AG04450 (cell line): ENCODE results near the gene KCNJ2. TPM values are rescaled to one million over a fixed set of nuclear protein-coding genes. Genes with fewer than 3 reads are reported as not detected.

Experiments used
- CTCF ChIA-PET: fragments of 300-600, 350-600 bp; formaldehyde crosslinking; extraction: SDS; loops from one replicate; lab custom pipeline; 2022; ENCODE audit warnings: antibody characterized with exemption, inconsistent platforms; lab: Charles Lee
- POLR2A ChIA-PET: fragments of 350-600 bp; formaldehyde crosslinking; extraction: SDS; loops from one replicate; lab custom pipeline; 2021; ENCODE audit warnings: antibody characterized with exemption, inconsistent platforms; lab: Yijun Ruan, JAX
- DNase-seq: peaks from one replicate; pipeline ENCODE4 v3.0.0-alpha.2; 2011; ENCODE audit warnings: low read depth, low spot score
- H3K27ac ChIP-seq: one replicate; pipeline ENCODE4 v1.5.1; 2012; ENCODE audit warnings: low read depth, low read length, control low read depth
- H3K27me3 ChIP-seq: one replicate; pipeline ENCODE4 v1.6.0; 2012; ENCODE audit warnings: low read length; ENCODE audit not compliant: control insufficient read depth, insufficient read depth
- H3K4me3 ChIP-seq: 2 replicates; pipeline ENCODE4 v1.5.1; 2011; ENCODE audit warnings: mild to moderate bottlenecking, low read depth, low read length, control low read depth
- H3K9me3 ChIP-seq: 2 replicates; pipeline ENCODE4 v1.5.1; 2012; ENCODE audit warnings: low read length; ENCODE audit not compliant: control insufficient read depth, insufficient read depth
- polyA plus RNA-seq: library from polyadenylated mRNA; depleted of rRNA; stranded (reverse); fragments of >200 nt; gene quantifications from 2 replicates; pipeline ENCODE4 v1.2.3, GENCODE V29; 2011
- TF ChIP-seq, protein P1 (sequence below): IDR thresholded peaks from 2 replicates; pipeline ENCODE4 v1.5.1; 2011; ENCODE audit warnings: low read depth, low read length, control low read depth, inconsistent platforms

The KCNJ2 gene
- polyA plus RNA-seq, 1 experiment, result 2.4 TPM

DNA sequence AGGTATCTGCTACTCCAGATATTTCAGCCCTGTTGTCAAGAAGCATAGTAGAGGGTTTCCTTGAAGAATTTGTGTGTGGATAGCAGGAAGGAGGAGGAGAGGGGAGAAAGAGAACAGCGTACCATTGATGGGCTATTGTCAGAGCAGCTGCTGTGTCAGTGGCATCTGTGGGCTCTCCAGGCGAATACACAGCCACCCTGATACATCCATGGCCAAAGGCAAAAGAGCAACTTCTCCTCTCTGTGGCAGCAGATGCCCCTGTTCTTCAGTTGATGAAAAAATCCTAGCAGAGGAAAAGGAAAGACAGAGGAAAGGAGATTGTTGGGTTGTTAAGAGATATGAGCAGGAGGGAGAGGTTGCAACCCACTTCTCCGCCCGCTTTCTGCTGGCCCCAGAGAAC is 12.2 kb upstream of the KCNJ2 start:
- ChIA-PET POLR2A (no interaction called here), CTCF (no interaction called here)
- H3K4me3 ChIP-seq, result no peak overlapping the region
- DNase-seq, result no peak
- no peak overlapping the region for H3K27ac ChIP-seq
- no peaks in the 10 kb centered on the region for H3K9me3 ChIP-seq
- peaks cover 4% of the 10 kb centered on the region for H3K27me3 ChIP-seq
- TF ChIP-seq, protein P1, sequence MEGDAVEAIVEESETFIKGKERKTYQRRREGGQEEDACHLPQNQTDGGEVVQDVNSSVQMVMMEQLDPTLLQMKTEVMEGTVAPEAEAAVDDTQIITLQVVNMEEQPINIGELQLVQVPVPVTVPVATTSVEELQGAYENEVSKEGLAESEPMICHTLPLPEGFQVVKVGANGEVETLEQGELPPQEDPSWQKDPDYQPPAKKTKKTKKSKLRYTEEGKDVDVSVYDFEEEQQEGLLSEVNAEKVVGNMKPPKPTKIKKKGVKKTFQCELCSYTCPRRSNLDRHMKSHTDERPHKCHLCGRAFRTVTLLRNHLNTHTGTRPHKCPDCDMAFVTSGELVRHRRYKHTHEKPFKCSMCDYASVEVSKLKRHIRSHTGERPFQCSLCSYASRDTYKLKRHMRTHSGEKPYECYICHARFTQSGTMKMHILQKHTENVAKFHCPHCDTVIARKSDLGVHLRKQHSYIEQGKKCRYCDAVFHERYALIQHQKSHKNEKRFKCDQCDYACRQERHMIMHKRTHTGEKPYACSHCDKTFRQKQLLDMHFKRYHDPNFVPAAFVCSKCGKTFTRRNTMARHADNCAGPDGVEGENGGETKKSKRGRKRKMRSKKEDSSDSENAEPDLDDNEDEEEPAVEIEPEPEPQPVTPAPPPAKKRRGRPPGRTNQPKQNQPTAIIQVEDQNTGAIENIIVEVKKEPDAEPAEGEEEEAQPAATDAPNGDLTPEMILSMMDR, result no peak

DNA sequence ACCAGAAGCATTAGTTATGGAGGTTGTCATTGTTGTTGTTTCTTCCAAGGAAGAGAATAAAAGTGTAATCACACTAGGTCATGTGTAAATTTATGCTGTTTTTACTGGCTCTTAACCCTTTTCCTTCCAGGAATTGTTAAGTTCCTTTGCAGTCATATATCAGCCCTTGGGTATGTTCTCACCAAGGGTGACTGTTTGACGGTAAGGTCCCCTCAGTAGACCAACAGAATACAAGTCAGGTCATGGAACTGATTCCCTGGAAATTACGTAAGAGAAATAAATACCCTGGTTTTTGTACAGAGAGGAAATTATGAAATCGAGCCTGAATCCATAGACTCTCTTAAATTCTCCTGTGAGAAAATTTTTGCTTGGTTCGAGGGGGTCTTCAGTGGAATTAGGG is 11.2 kb upstream of the KCNJ2 start:
- DNase-seq, result no peak
- CTCF ChIA-PET, result no interaction called here

DNA sequence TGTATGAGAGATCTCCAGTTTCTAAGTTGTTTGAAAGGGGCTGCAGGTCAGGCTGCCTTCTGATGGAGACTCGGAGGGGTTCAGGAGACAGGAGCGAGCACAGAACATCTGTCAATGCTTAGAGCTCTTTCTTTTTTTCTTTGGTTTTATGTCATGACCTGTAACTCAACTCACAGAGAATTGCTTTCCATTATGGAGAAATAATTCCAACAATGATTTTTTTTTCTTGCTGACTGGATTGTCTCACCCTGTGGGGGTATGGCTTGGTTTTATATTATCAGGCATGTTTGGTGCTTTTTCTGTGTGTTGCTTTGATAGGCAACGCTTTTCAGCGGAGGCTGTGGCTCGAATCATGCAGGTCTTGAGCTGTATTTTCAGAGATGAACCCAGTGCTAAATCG is 10.7 kb upstream of the KCNJ2 start:
- CTCF ChIA-PET, result no interaction called here
- POLR2A ChIA-PET, result no interaction called here

More for the DNA sequence above, 11.2 kb upstream of the KCNJ2 start:
- POLR2A ChIA-PET, result no interaction called here
- no peaks in the 10 kb centered on the region for H3K9me3 ChIP-seq
- H3K4me3 ChIP-seq, result no peak overlapping the region
- TF ChIP-seq, protein P1, result no peak
- no peak overlapping the region for H3K27ac ChIP-seq
- no peaks in the 10 kb centered on the region for H3K27me3 ChIP-seq

GRCh38 chr17:70159980-70160379 is 9.4 kb upstream of the KCNJ2 start:
- H3K27ac ChIP-seq, result no peak overlapping the region
- ChIA-PET CTCF (no interaction called here), POLR2A (no interaction called here)
- no peak overlapping the region for H3K4me3 ChIP-seq
- no peak for DNase-seq
- H3K27me3 ChIP-seq, result no peaks in the 10 kb centered on the region
- TF ChIP-seq, protein P1, result no peak
- H3K9me3 ChIP-seq, result no peaks in the 10 kb centered on the region

More for the DNA sequence above, 10.7 kb upstream of the KCNJ2 start:
- Histone ChIP-seq H3K27me3 (no peaks in the 10 kb centered on the region), H3K4me3 (no peak overlapping the region), H3K27ac (no peak overlapping the region), H3K9me3 (no peaks in the 10 kb centered on the region)
- TF ChIP-seq, protein P1, result no peak
- DNase-seq, result no peak

GRCh38 chr17:70161519-70161918 is 7.8 kb upstream of the KCNJ2 start:
- no peaks in the 10 kb centered on the region for H3K9me3 ChIP-seq
- CTCF ChIA-PET, result no interaction called here
- no peak overlapping the region for H3K27ac ChIP-seq
- POLR2A ChIA-PET, result no interaction called here
- H3K4me3 ChIP-seq, result no peak overlapping the region
- DNase-seq, result no peak
- no peaks in the 10 kb centered on the region for H3K27me3 ChIP-seq
- TF ChIP-seq, protein P1, result no peak
